ENCODE measurements around the gene PLS1.
"Not testable (repeated sequence)": the region's sequence is repeated elsewhere in the genome, so short reads cannot be mapped to it uniquely, and the experiment has no call there.

The PLS1 gene

GRCh38 chr3:142595951-142596725, at the start of gene PLS1:
PLS1 (plus strand) TSS chr3:142596393; CDS start chr3:142664238, 67,845 bp downstream.
- peak; percentile 80 for DNase-seq (ENCODE audit: low read depth)

GRCh38 chr3:142549986-142550385, 46.2 kb upstream of the PLS1 start:
- no peak for DNase-seq (ENCODE audit: low read depth)

GRCh38 chr3:142552579-142552978, 43.6 kb upstream of the PLS1 start:
- DNase-seq (ENCODE audit: low read depth): not testable (repeated sequence)

- no peak for DNase-seq (ENCODE audit: low read depth)
Measured at GRCh38 chr3:142553741-142554140, 42.5 kb upstream of the PLS1 start.

- DNase-seq (ENCODE audit: low read depth): no peak
Measured at GRCh38 chr3:142560118-142560517, 36.1 kb upstream of the PLS1 start.

- DNase-seq (ENCODE audit: low read depth): no peak
Measured at GRCh38 chr3:142563496-142563997, 32.6 kb upstream of the PLS1 start.

GRCh38 chr3:142566096-142566495, 30.1 kb upstream of the PLS1 start:
- DNase-seq (ENCODE audit: low read depth): no peak

- no peak for DNase-seq (ENCODE audit: low read depth)
Measured at GRCh38 chr3:142568393-142569017, 27.7 kb upstream of the PLS1 start.

- peak; percentile 39 for DNase-seq (ENCODE audit: low read depth)
Measured at GRCh38 chr3:142569422-142569821, 26.8 kb upstream of the PLS1 start.

- not testable (repeated sequence) for DNase-seq (ENCODE audit: low read depth)
Measured at GRCh38 chr3:142574223-142574622, 22.0 kb upstream of the PLS1 start.

- no peak for DNase-seq (ENCODE audit: low read depth)
Measured at GRCh38 chr3:142574665-142575064, 21.5 kb upstream of the PLS1 start.

- no peak for DNase-seq (ENCODE audit: low read depth)
Measured at GRCh38 chr3:142576792-142577191, 19.4 kb upstream of the PLS1 start.

GRCh38 chr3:142577696-142578328, 18.4 kb upstream of the PLS1 start:
- no peak for DNase-seq (ENCODE audit: low read depth)

GRCh38 chr3:142578329-142579223, 17.6 kb upstream of the PLS1 start, which contains the start of gene ATR:
ATR (minus strand) TSS chr3:142578733; CDS start chr3:142578704, 29 bp downstream.
- DNase-seq (ENCODE audit: low read depth): peak; percentile 98

GRCh38 chr3:142580061-142580423, 16.2 kb upstream of the PLS1 start:
- DNase-seq (ENCODE audit: low read depth): no peak

GRCh38 chr3:142581070-142581469, 15.1 kb upstream of the PLS1 start:
- not testable (repeated sequence) for DNase-seq (ENCODE audit: low read depth)

- DNase-seq (ENCODE audit: low read depth): peak; percentile 86
Measured at GRCh38 chr3:142586803-142587406, 9.3 kb upstream of the PLS1 start.

GRCh38 chr3:142588703-142589102, 7.5 kb upstream of the PLS1 start:
- no peak for DNase-seq (ENCODE audit: low read depth)

GRCh38 chr3:142592268-142592667, 3.9 kb upstream of the PLS1 start:
- DNase-seq (ENCODE audit: low read depth): not testable (repeated sequence)

- no peak for DNase-seq (ENCODE audit: low read depth)
Measured at GRCh38 chr3:142595141-142595540, 1.1 kb upstream of the PLS1 start.

- peak; percentile 87 for DNase-seq (ENCODE audit: low read depth)
Measured at GRCh38 chr3:142595581-142595950, 627 bp upstream of the PLS1 start.
